Measurements from ENCODE around the gene TSHZ2. TPM values are rescaled to one million over a fixed set of nuclear protein-coding genes. Genes with fewer than 3 reads are reported as not detected.

TSHZ2 gene
- total RNA-seq, 6 experiments from 2014 or later, result 14.2 to 28.1 (median 21.0) TPM

DNA sequence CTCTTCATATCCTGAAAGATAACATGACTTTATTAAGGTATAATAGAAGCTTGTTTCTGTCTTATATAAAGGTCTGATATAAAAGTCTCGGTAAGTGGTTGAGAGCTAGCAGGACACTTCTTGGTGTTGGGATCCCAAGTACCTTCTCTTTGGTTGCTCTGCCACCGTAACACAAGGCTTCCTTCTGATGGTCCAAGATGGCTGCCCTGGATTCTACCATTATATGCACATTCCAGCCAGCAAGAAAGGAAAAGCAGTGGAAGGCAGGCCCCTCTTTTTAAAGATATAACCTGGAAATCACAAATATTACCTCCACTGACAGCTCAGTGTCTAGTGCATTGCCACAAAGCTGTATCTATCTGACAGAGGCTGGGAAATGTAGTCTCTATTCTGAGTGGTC is 75.0 kb downstream of the TSHZ2 start:
- H3K9me3 ChIP-seq, result no peaks in the 10 kb centered on the region
- intact Hi-C loops (cut with DNase I), result no loop called here
- 100% methylated on average over 2 of the region's 2 CpGs for WGBS (ENCODE audit: insufficient coverage, low coverage, low lambda C conversion rate, missing lambda C conversion rate)

DNA sequence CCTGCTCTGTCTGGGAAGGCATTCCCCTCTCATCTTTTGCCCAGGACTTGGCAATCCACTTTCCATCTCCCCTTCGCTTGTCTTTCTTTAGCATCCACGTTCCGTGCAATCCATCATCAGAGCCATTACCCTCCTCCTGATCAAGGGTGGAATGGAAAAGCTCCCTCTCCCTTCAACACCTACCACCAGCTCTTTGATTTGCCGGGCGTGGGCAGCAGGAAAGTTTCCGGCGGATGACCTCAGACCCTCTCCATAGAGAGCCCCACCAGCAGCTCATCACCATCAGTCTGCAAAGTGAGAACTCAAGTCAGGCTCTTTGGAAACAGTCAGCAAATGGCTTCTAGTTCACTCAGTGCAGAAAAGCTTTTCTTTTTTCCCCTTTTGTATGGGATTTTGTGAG is 76.2 kb downstream of the TSHZ2 start:
- H3K27me3 ChIP-seq, result no peaks in the 10 kb centered on the region
- 78% methylated on average over 7 of the region's 7 CpGs for WGBS (ENCODE audit: insufficient coverage, low coverage, low lambda C conversion rate, missing lambda C conversion rate)
- H3K9me3 ChIP-seq, result no peaks in the 10 kb centered on the region
- DNase-seq (no peak), ATAC-seq (no peak)
- TF ChIP-seq POLR2A (IDR thresholded peaks at IDR 0.05), result no peak
- TF ChIP-seq, protein P1, sequence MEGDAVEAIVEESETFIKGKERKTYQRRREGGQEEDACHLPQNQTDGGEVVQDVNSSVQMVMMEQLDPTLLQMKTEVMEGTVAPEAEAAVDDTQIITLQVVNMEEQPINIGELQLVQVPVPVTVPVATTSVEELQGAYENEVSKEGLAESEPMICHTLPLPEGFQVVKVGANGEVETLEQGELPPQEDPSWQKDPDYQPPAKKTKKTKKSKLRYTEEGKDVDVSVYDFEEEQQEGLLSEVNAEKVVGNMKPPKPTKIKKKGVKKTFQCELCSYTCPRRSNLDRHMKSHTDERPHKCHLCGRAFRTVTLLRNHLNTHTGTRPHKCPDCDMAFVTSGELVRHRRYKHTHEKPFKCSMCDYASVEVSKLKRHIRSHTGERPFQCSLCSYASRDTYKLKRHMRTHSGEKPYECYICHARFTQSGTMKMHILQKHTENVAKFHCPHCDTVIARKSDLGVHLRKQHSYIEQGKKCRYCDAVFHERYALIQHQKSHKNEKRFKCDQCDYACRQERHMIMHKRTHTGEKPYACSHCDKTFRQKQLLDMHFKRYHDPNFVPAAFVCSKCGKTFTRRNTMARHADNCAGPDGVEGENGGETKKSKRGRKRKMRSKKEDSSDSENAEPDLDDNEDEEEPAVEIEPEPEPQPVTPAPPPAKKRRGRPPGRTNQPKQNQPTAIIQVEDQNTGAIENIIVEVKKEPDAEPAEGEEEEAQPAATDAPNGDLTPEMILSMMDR (IDR thresholded peaks at IDR 0.05), result no peak
- no peak overlapping the region for H3K4me3 ChIP-seq
- peaks cover 0 to 2% (median 0%) of the 10 kb centered on the region in 4 donors for H3K36me3 ChIP-seq
- H3K27ac ChIP-seq, result no peak overlapping the region
- no peaks in the 10 kb centered on the region for H3K4me1 ChIP-seq
- intact Hi-C loops (cut with DNase I), result no loop called here

More for the DNA sequence above, 75.0 kb downstream of the TSHZ2 start:
- Histone ChIP-seq H3K36me3 (peaks cover 0 to 2% (median 0%) of the 10 kb centered on the region in 4 donors), H3K27ac (no peak overlapping the region), H3K4me1 (no peaks in the 10 kb centered on the region), H3K27me3 (no peaks in the 10 kb centered on the region), H3K4me3 (no peak overlapping the region)
- TF ChIP-seq, protein P1 (IDR thresholded peaks at IDR 0.05), result no peak
- no peak for TF ChIP-seq POLR2A (IDR thresholded peaks at IDR 0.05)
- no peak for DNase-seq
- no peak for ATAC-seq

DNA sequence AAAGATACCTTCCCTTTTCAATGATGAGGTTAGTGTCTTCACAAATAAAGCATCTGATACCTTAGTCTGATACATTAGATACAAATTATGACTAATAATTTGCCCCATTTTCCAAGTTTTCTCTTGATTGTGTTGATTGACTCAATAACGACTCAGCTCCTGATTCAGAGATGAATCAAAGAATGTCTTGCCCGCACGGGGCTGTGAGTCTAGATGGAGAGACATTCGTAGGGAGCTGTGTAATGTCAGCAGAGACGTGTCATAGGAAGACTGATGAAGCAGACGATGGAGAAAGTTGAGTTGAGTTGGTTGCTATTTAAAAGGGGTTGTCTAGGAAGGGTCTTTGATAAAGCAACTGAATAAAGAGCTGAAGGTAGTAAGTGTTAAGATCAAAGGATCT is 78.2 kb downstream of the TSHZ2 start:
- H3K36me3 ChIP-seq, result no peaks in the 10 kb centered on the region
- DNase-seq (no peak), ATAC-seq (no peak)
- intact Hi-C loops (cut with DNase I), result no loop called here
- no peak overlapping the region for H3K27ac ChIP-seq
- no peak overlapping the region for H3K4me3 ChIP-seq
- H3K4me1 ChIP-seq, result no peaks in the 10 kb centered on the region
- no peaks in the 10 kb centered on the region for H3K27me3 ChIP-seq
- WGBS (ENCODE audit: insufficient coverage, low coverage, low lambda C conversion rate, missing lambda C conversion rate), result 84% methylated on average over 6 of the region's 6 CpGs
- TF ChIP-seq, protein P1 (IDR thresholded peaks at IDR 0.05), result no peak
- TF ChIP-seq POLR2A (IDR thresholded peaks at IDR 0.05), result no peak
- H3K9me3 ChIP-seq, result no peaks in the 10 kb centered on the region

DNA sequence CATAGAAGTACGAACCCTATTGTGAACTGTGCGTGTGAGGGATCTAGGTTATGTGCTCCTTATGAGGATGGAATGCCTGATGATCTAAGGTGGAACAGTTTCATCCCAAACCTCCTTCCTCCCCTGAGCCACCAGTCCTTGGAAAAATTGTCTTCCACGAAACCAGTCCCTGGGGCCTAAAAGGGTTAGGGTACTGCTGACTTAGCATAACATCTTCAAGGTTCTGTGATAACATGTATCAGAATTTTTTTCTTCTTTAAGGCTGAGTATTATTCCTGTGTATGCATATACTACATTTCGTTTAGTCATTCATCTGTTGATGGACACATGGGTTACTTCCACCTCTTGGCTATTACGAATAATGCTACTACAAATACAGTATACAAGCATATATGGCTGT is 80.2 kb downstream of the TSHZ2 start:
- intact Hi-C loops (cut with DNase I), result no loop called here
- DNase-seq, result no peak
- 83% methylated on average over 5 of the region's 5 CpGs for WGBS (ENCODE audit: insufficient coverage, low coverage, low lambda C conversion rate, missing lambda C conversion rate)
- Histone ChIP-seq H3K27ac (no peak overlapping the region), H3K4me3 (no peak overlapping the region), H3K9me3 (no peaks in the 10 kb centered on the region), H3K4me1 (no peaks in the 10 kb centered on the region), H3K36me3 (no peaks in the 10 kb centered on the region), H3K27me3 (no peaks in the 10 kb centered on the region)
- ATAC-seq, result no peak
- TF ChIP-seq, protein P1 (IDR thresholded peaks at IDR 0.05), result no peak
- TF ChIP-seq POLR2A (IDR thresholded peaks at IDR 0.05), result no peak

DNA sequence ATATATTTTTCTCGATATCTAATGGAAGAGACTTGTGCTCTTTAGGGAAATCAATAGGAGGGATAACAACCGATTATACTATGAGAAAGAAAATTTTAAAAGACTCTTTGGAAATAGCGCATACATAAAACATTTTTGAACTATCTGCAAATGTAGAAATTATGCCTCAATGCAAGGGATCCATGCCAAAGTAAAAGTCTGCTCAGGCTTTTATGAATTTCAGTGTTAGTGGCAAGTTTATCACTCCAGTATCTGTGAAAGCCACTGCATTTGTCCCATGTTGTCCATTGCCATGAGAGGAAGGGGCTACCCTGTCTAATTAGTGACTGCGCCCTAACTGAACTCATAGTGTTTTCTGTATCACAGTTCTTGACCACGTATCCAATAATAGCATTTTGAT is 81.4 kb downstream of the TSHZ2 start:
- TF ChIP-seq, protein P1 (IDR thresholded peaks at IDR 0.05), result no peak
- 93% methylated on average over 5 of the region's 5 CpGs for WGBS (ENCODE audit: insufficient coverage, low coverage, low lambda C conversion rate, missing lambda C conversion rate)
- no peaks in the 10 kb centered on the region for H3K27me3 ChIP-seq
- no peaks in the 10 kb centered on the region for H3K9me3 ChIP-seq
- no peak overlapping the region for H3K27ac ChIP-seq
- H3K4me3 ChIP-seq, result no peak overlapping the region
- ATAC-seq (no peak), DNase-seq (no peak)
- H3K4me1 ChIP-seq, result no peaks in the 10 kb centered on the region
- H3K36me3 ChIP-seq, result no peaks in the 10 kb centered on the region
- intact Hi-C loops (cut with DNase I), result no loop called here
